NCI-H2196 treated with DMSO at 0.1 percent for 48 hours (cell line): ENCODE data around the gene IGSF6.
"Not testable (repeated sequence)": the region's sequence is repeated elsewhere in the genome, so short reads cannot be mapped to it uniquely, and the experiment has no call there.

Experiments
- DNase-seq: peaks from one replicate; lab custom pipeline; 2025; ENCODE audit not compliant: unreplicated experiment; lab: John Stamatoyannopoulos, UW

IGSF6 gene

DNA sequence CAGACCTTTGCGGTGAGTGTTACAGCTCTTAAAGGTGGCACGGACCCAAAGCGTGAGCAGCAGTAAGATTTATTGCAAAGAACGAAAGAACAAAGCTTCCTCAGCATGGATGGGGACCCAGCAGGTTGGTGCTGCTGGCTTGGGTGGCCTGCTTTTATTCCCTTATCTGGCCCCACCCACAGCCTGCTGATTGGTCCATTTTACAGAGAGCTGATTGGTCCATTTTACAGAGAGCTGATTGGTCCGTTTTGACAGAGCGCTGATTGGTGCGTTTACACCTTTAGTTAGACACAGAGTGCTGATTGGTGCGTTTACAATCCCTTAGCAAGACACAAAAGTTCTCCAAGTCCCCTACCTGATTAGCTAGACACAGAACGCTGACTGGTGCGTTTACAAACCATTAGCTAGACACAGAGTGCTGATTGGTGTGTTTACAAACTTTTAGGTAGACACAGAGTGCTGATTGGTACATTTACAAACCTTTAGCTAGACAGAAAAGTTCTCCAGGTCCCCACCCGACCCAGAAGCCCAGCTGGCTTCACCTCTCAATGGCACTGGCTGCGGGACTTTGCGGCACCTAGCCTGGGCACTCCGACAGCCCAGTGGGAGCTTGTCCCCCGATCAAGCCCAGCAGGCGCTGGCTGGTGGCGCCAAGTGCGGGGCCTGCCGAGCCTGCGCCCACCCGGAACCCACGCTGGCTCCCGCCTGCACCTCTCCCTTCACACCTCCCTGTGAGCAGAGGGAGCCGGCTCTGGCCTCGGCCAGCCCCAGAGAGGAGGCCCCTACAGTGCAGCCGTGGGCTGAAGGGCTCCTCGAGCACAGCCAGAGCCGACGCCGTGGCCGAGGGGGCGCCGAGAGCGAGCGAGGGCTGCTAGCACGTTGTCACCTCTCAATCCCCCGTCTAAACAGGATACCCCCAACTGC is 22.5 kb downstream of the IGSF6 start:
- DNase-seq = not testable (repeated sequence)

DNA sequence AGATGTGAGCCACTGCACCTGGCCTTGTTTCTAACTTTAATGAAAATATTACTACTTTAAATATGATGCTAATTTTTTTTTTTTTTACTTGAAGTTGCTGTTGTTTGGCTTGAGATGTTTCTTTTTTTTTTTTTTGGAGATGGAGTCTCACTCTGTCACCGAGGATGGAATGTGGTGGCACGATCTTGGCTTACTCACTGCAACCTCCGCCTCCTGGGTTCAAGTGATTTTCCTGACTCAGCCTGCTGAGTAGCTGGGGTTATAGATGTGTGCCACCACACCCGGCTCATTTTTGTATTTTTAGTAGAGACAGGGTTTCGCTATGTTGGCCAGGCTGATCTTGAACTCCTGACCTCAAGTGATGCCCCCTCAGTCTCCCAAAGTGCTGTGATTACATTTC is 23.6 kb downstream of the IGSF6 start:
- DNase-seq = no peak

DNA sequence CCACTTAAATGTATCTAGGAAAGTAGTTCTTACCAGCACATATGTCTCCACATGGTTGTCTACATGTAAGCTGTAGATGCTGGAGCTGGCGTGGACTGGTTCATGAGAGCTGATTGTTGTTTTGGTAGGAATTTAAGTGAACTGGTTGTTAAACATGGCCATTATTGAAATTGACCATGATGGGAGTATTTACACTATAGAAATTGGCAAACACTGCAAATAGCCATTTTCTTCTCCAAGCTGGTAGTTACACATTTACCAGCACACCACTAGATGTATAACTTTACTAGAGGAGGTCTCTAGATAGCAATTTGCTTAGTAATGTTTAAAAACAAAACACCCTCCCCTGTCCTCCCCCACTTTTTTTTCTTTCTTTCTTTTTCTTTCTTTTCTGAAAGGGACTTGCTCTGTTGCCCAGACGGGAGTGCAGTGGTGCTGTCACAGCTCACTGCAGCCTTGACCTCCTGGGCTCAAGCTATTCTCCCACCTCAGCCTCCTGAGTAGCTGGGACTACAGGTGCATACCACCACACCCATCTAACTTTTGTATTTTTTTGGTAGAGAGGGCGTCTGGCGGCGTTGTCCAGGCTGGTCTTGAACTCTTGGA is 24.2 kb downstream of the IGSF6 start:
- no peak for DNase-seq

- DNase-seq = no peak
These were observed 25.6 kb downstream of the IGSF6 start for GRCh38 chr16:21626659-21627277.

- DNase-seq = no peak
These were observed 27.4 kb downstream of the IGSF6 start for GRCh38 chr16:21625026-21625425.

GRCh38 chr16:21622545-21622944 is 29.9 kb downstream of the IGSF6 start:
- no peak for DNase-seq

- no peak for DNase-seq
These were observed 31.8 kb downstream of the IGSF6 start for GRCh38 chr16:21620592-21620991.

DNA sequence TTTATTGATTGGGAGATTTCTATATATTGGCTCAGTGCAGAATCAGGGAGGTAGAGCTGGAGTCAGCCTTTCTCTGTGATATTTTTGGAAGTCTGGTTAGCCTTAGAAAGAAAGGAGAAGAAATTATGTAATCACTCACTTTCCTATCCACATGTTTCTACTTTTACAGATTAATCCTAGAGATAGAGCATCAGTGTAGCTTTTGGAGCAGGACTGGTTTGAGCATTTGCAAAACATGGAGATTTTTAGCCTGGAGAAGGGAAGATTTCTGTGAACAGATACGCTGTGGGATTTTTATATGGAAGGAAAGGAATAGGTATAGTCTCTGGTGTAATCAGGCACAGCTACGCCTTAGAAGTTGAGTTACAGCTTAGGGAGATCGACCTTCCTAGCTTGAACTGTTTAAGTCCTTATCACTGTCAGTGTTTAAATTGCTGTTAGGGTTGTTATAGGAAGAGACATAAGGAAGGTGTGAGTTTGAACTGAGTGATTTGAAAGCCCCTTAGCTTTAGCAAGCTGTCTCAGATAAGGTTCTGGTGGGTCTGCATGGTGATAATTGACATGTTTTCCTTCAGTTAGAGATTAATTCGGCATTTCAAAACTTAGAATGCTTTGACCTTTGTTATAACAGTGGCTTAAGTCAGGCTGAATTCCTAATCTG is 32.5 kb downstream of the IGSF6 start:
- DNase-seq = no peak

GRCh38 chr16:21618281-21618680 is 34.1 kb downstream of the IGSF6 start:
- DNase-seq = no peak

- DNase-seq = no peak
These were observed 34.8 kb downstream of the IGSF6 start for GRCh38 chr16:21617607-21618006.

DNA sequence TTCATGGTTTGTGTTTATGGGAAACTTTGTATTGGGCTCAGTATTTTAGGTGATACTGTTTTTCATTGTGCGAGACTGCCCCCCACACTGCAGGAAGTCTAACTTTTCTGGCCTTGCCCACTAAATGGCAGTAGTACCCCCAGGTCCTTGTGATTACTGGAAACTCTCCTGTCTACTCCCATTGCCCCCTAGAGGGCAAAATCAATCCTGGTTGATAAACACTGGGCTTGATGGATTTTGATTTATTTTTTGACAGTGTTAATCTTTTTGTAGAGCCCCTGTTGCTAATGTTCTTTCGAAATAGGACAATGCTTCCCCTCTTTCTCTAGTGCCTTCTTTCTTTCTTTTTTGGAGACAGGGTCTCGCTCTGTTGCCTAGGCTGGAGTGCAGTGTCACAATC is 37.5 kb downstream of the IGSF6 start:
- DNase-seq = no peak

DNA sequence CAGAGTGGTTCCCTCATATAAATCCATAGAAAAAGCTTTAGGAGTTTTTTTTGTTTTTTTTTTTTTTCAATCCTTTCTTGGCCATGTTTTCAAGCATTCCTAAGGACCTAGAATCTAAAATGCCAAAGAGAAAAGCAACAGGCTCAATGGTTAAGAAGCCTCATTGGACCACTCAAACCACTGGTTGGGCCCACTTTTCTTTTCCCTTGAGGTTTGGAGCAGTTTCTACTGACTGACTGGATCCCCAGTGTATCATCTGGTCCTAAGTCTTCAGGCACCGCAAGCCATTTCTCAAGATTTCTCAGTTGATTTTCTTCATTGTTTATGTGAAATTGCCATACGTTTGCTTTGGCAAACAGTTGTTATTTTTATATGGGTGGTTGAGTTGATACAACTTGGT is 38.6 kb downstream of the IGSF6 start:
- no peak for DNase-seq

- no peak for DNase-seq
These were observed 39.0 kb downstream of the IGSF6 start for GRCh38 chr16:21613361-21613760.

GRCh38 chr16:21611556-21612384 is 40.6 kb downstream of the IGSF6 start:
- DNase-seq = no peak

DNA sequence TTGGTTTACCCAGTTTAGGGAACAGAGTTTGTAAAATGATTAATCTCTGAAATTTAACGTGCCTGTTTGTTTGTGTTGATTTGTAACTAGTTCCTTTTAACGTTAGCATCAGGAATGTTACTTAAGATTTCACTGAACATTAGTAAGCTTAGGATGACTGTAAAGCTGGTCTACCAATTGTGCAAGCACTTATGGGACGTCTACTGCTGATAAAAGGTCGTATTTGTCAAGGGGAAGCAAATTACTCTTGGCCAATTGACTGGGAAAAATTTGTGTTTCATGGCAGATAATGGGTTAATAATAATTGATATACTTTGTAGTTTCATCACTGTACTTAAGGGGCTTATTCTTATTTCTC is 41.2 kb downstream of the IGSF6 start:
- no peak for DNase-seq

- DNase-seq = no peak
These were observed 41.6 kb downstream of the IGSF6 start for GRCh38 chr16:21610766-21611165.

GRCh38 chr16:21610006-21610544 is 42.3 kb downstream of the IGSF6 start:
- no peak for DNase-seq

GRCh38 chr16:21608639-21609328 is 43.6 kb downstream of the IGSF6 start:
- DNase-seq = no peak

DNA sequence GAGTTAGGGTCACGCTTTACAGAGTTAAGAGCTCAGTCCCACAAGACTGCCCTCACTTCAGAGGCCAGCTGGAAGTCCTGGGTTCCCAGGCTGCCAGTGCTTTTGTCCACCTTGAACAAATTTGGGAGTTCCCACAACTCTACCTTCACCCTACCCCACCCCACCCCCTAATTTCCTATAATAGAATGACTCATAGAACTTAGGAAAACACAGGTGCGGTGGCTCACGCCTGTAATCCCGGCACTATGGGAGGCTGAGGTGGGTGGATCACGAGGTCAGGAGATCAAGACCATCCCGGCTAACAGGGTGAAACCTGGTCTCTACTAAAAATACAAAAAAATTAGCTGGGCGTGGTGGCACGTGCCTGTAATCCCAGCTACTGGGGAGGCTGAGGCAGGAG is 46.6 kb downstream of the IGSF6 start:
- DNase-seq = not testable (repeated sequence)

DNA sequence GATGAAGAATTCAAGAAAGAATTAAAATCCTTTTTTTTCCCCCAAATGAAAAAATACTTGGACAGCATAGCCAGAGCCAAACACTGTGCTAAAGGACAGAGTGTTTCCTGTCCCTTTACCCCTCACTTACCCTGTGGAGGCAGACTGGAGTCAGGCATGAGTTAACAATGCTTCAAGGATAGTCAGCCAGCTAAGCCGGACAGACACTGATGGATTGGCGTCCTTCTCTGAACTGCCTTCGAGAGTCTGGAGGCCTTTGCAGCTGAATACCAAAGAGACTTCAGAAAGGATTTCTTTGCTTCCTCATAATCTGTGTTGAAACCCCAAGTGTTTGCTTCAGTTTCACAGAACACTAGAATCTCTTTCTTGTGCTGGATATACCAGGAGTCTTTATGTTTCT is 48.5 kb downstream of the IGSF6 start:
- no peak for DNase-seq
